Ovary (tissue), 3 donors: ENCODE data around the gene HOMER2.
"Not testable (repeated sequence)": the region's sequence is repeated elsewhere in the genome, so short reads cannot be mapped to it uniquely, and the experiment has no call there.

ENCODE experiments used
- POLR2A ChIP-seq: fragments of 450-650 bp; IDR thresholded peaks from one replicate; pipeline ENCODE4 v1.6.1; 2017; ENCODE audit warnings: antibody characterized with exemption, mild to moderate bottlenecking, moderate library complexity
- TF ChIP-seq, protein P1 (sequence below), 3 donors: fragments of 450-650 bp in 2 of 3; fragments of 200-600 bp in 1 of 3; IDR thresholded peaks; one replicate each; pipeline versions ENCODE4 v1.5.1 to v1.8.0; 2016 to 2022; ENCODE audit warnings: antibody characterized with exemption in 3 of 3, mild to moderate bottlenecking in 1 of 3
- donor health status: DM: no; HTN: no; CAD: no.

DNA sequence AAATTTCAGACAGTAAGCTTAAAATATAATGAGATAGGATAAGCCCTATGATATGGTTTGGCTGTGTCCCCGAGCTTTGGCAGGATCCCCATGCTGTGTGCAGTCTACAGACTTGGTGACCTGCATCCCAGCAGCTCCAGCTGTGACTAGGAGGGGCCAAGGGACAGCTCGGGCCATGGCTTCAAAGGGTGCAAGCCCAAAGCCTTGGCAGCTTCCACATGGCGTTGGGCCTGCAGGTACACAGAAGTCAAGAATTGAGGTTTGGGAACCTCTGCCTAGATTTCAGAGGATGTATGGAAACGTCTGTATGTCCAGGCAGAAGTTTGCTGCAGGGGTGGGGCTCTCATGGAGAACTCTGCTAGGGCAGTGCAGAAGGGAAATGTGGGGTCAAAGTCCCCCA, 86.9 kb downstream of the HOMER2 start:
- TF ChIP-seq, protein P1, sequence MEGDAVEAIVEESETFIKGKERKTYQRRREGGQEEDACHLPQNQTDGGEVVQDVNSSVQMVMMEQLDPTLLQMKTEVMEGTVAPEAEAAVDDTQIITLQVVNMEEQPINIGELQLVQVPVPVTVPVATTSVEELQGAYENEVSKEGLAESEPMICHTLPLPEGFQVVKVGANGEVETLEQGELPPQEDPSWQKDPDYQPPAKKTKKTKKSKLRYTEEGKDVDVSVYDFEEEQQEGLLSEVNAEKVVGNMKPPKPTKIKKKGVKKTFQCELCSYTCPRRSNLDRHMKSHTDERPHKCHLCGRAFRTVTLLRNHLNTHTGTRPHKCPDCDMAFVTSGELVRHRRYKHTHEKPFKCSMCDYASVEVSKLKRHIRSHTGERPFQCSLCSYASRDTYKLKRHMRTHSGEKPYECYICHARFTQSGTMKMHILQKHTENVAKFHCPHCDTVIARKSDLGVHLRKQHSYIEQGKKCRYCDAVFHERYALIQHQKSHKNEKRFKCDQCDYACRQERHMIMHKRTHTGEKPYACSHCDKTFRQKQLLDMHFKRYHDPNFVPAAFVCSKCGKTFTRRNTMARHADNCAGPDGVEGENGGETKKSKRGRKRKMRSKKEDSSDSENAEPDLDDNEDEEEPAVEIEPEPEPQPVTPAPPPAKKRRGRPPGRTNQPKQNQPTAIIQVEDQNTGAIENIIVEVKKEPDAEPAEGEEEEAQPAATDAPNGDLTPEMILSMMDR (IDR thresholded peaks at IDR 0.05) = not testable (repeated sequence)
- TF ChIP-seq POLR2A = not testable (repeated sequence)
